ENCODE measurements around the gene SALL2.

SALL2 gene

DNA sequence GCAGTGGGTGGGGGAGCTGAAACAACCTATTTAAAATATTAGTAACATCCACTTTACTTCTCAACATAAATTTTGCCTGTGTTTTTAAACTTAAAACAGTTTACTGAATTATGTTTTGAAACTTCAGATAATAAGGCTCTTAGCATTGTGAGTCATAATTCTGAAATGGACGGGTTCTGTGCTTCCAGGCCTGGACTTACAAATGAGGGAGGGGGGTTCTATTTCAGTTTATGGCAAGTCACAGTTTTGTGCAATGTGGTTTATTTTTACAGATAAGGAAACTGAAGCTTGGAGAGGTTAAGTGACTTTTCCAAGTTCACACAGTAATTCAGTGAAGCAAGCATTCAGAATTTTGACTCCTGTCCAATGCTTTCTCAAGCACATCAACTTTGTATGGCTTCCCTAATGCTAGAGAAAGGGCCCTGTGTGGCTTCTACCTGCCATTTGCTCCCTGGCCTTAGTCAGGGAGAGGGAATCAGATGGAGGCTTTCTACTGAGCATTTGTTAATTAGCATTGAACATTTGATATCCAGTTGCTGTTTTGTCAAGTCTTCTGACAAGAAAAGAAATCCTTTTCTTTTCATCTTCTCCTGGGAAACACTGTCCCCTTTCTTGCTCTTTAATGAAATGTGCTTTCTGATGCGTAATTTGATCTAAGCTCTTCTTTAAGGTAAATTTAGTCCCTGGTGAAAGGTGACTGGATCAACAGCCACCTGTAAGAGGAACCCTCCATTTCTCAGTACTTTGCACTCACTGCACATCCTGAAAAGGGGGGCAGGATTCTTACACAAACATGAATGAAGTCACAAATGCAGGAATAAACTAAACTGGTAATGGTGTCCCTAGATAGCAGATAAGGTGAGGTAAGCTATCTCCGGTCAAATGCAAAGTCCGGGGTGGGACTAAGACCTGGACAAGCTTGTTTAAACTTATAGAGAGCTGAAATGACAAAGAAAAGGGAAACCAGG is 2.5 kb upstream of the SALL2 start:
- no peak for DNase-seq (ENCODE audit: low read depth in 2 of 2)

DNA sequence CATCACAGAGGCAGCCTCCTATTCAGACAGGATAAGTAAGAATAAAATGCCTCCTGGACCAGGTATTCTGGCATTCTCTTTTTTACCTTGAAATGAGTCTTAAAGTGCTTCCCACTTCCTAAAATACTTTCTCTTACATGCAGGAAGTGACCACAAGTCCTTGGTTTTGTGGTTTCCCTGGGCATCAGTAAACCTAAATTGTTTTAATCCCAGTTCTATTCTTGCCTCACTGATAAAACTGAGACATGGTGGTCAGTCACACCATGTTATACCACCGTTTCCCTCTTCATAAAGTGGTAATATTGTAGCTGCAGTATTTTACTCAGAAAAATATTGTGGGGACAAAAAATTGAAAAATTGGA is 1.2 kb upstream of the SALL2 start:
- no peak for DNase-seq (ENCODE audit: low read depth in 2 of 2)

DNA sequence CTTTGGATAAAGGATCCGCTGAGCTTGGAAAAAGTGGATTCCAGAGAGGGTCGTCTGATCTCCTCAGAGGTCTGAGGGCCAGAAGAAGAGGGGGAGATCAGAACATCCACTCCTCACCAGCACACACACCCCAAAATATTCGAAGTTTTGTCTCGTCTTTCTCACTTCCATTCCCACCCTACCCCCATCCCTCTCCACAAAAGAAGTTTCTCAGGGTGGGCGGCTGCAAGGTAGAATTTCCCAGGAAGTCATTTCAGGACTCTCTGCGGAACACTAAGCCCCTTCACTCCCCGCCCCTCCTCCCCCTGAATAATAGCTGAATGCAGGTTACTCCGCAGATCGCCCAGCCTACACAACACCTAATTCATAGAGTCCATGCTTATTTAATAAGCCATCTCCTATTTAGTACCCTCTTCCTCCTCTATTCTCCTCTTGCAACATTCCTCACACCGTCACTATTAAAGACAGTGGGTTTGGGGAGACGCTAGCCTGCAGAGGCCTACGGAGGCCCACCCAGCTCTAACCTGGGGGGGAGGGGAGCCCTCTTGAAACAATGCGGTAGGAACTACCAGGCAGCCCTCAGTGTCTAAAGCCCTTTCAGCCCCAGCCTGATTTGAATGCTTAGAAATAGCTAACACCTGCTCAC is 649 bp upstream of the SALL2 start:
- no peak for DNase-seq (ENCODE audit: low read depth in 2 of 2)

DNA sequence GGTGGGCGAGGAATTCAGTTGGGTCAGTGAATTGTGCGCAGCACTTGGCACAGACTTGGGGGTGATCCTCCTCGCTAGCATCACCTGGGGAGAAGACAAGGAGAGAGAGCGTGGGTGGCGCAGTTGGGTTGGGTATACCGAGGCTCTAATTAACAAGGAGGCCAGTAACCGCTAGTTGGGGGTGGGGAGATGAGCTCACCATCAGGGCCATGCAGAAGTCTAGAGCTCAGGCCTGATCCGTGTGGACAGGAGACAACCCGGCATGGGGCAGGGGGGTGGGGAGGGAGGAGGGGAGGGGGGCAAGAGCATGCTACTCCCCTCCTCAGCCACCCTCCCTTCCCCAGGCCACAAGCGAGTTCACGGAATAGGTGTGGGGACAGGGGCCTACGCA is 580 bp downstream of the SALL2 start:
- no peak for DNase-seq (ENCODE audit: low read depth in 2 of 2)

DNA sequence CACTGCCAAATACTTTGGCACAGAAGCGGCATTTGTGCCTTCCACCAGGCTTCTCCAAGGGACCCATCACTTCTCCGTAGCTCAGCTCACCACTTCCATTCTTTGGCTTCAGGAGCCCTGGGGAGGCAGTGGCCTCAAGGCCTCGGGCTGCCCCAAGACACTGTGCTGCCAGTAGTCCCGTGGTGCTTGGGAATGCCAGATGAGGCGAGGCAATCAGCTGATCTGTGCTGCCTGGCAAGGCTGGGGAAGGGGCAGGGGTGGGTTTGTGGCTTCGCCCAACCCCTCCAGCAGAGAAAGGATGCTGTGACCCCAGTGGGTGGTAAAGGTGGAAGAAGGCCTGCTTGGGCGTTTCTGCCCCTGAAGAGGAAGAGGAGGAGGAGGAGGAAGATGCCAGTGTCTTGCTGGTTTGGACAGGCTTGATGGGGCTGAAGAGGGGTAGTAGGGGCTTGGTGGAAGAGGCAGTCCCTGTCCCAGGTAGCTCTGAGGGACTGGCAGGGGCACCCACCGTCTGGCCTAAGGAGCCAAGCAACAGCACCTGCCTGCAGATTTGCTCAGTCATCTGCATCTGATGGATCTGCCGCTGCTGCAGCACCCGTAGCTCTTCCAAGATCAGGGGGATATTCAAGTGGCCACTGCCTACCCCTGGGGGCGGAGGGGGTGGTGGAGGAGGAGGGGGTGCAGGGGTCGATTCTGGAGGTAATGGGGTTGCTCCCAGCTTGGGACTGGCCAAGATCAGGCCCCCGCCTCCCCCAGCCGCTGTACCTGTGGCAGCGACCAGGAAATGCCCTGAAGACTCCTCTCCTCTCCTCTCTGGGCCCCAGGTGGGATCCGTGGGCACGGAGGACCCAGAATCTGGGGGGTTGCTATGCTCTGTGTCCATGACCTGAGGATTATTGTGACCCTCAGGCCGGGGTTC is 1.3 kb downstream of the SALL2 start:
- DNase-seq (ENCODE audit: low read depth in 2 of 2): no peak

DNA sequence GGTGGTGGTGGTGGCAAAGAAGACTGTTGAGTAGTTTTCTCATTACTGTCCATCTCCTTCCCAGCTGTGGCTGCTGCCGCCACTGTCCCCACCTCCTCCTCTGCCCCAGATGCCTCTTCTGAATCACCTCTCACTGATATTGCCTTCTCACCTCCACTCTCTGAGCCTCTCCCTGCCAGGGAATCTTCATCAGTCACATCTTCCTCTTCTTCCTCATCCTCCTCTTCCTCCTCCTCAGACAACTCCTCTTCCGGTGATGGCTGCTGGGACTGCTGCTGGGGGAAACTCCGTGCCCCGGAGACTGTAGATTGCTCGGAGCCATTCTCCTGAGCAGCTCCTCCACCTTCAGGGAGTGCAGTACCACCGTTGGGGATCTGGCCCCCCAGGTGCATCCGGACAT is 2.9 kb downstream of the SALL2 start:
- DNase-seq (ENCODE audit: low read depth in 2 of 2): no peak

DNA sequence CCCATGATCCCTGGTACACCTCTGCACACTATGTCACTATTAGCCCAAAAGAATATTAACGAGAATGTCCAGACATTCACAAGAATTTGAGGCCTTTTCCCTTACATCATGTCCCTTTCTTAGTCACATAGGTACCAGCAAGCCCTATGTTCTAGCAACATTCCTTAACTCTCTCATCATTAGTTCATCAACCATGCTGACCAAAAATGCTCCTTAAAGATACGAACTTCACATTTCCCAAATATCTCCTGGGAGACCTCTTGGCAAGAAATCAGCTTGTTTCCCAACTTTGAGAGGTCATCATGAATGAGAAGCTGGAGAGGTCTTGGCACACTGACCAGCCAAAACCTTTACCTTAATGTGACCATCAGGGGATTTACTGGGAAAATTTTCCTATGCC is 4.6 kb downstream of the SALL2 start:
- no peak for DNase-seq (ENCODE audit: low read depth in 2 of 2)

DNA sequence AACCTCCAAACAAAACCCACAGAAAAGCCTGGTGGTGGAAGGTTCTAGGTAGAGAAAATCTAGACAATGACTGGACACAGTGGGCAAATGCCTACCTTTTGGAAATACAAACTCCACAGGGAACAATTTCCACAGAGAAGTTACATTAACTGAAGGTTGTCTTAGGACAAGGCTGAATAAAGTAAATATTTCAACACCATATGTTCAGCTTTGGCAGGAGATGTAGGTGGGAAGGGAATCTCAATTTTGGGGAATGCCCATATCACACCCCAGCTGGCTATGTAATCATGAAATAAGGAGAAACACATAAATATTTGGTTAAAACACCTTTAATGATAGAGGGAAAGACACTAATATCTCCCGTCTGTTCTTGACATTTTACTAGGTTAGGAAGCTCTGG is 5.4 kb downstream of the SALL2 start:
- no peak for DNase-seq (ENCODE audit: low read depth in 2 of 2)

DNA sequence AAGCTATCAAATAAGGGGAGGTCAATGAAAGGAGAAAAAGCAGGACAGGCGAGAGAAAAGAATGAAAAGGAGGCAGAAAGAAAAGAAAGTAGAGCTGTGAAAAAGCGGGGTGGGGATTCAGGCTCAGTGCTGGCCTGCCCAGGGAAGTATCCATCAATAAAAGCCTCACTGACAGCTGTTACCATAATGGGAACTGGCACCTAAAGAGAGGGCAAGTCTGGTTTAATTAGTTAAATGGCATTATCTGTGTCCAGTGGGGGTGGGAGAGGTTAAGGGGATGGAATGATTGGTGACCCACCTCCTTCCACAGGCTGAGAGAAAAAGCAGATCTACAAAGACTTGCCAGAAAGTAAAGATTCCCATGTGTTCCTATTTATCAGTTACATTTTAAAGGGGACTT is 7.4 kb downstream of the SALL2 start:
- no peak for DNase-seq (ENCODE audit: low read depth in 2 of 2)

DNA sequence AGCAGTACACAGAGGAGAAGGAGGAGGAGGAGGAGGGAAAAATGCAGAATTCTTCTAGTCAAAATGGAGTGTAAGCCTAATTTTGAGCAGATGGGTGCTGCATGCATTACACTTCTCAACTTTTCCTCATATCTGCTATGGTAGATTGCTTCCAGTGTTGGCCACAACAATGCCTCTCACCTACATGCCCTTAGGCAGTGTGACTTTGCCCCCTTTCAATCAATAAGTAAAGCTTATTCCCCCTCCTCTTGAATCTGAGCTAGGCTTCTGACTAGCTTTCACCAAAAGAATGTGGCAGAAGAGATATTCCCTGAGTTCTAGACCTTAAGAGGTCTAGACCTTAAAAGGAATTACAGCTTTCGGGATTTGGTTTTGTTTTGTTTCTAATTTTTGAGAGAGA is 11.8 kb downstream of the SALL2 start:
- DNase-seq (ENCODE audit: low read depth in 2 of 2): no peak

DNA sequence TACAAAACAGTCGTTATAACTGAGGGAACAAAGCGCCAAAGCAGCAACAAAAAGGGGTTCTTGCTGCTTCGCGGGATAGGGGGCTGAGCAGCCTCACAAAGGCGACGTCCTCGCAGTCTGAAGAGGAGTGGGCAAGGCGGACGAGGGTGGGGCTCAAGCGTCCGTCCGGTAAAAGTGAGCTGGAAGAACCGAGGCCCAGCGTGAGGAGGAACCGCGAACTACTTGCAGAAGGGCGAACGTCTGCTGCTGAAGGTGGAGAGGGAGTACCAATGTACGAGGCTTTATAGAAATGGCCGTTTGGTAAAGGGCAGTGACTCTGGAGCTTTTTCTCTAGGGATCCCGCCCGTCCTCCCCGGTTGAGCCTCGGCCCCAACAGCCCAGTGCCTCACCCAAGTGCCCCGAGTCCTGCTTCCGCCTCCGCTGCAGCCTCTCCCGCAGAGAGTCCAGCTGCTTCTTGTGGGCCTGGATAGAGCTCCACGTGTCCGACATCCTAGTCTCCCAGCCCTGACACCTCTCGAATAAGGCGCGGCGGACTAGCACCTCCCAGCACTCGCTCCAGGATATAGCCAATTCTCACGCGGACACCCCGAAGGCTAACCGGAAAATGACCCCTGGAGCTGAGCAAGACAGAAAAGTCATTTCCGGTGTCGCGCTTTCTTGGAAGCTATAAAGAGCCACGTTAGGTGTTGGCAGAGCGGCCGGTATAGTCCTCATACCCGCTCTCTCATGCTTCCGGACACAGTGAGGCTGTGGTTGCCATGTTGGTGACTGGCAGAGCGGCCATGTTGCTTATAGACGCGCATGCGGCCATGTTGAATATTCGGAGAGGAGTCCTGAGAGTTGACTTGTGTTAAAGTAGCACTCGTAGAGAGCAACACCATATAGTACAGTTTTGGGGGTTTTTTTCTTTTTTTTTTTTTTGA is 15.2 kb downstream of the SALL2 start, which contains the start of gene METTL3:
Gene METTL3 (minus strand): TSS at position 606 of the 923 bp plus-strand sequence. CDS start 117 bp downstream, at position 489.
- DNase-seq (ENCODE audit: low read depth in 2 of 2): peak; percentile 80 to 87

DNA sequence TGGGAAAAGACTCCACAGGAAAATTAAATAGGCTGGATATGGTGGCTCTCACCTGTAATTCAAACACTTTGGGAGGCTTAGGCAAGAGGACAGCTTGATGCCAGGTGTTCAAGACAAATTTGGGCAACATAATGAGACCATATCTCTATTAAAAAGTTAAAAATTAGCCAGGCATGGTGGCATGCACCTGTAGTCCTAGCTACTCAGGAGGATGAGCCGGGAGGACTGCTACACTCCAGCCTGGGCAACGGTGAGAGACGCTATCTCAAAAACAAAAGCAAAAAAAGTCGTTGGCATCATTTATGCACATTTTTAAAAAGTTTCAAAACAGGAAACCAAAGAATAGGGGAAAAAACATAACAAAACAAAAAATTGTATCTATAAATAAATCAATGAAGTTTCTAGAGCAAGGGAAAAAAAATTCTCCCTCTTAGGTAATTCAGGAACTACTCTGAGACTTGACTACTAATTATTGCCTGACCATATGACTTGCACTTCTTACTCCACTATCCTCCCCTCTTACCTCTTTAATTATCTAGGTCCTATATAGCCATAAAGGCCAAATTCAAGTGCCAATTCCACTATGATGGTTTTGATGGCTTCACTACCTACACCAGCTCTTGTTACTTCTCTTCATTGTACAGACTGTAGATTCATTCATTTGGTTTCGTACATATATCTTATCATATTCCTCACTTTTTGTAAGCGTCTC is 16.6 kb downstream of the SALL2 start:
- DNase-seq (ENCODE audit: low read depth in 2 of 2): no peak

DNA sequence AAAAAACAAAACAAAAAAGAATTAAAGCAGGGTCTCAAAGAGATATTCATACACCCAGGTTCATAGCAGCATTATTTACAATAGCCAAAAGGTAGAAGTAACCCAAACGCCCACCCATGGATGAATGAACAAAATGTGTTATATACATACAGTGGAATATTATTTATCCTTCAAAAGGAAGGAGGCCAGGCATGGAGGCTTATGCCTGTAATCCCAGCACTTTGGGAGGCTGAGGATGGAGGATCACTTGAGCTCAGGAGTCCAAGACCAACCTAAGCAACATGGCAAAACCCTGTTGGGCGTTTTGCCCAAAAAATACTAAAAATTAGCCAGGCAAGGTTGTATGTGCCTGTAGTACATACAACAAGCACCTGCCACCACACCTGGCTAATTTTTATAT is 19.6 kb downstream of the SALL2 start:
- no peak for DNase-seq (ENCODE audit: low read depth in 2 of 2)

DNA sequence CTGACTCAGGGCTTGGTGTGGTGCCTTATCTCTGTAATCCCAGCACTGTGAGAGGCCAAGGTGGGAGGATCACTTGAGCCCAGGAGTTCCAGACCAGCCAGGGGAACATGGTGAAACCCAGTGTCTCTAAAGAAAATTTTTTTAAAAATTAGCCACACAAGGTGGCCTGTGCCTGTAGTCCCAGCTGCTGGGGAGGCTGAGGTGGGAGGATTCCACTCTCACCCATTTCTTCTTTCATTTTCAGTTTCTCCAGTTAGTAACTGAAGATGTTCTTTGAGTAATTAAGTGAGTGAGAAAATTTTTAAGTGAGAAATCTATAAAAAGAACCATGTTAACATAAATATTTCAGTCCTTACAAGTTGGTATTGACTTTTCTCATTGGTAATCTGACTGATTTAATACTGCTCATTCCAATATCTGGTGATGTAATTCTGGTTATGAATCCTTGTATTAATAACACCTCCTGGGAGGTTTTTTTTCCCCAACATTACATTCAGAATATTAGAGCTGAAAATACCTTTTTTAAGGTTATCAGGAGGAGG is 21.1 kb downstream of the SALL2 start:
- no peak for DNase-seq (ENCODE audit: low read depth in 2 of 2)

DNA sequence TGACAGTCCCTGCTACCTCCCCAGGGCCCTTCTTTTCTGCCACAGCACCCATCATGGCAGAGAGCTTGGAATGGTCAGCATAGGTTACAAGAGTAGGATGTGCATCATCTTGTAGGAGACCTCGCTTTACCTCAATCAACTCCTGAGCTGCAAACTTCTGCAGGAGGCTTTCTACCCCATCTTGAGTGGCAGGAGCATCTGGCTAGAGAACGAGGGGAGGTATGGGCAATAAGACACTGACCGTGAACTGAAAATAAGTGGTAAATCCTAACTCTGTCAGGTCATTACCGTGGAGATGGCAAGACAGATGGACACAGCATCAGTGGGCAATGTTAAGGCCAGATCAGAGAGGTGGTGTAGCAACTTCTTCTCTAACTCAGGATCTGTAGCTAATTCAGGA is 22.8 kb downstream of the SALL2 start:
- no peak for DNase-seq (ENCODE audit: low read depth in 2 of 2)

DNA sequence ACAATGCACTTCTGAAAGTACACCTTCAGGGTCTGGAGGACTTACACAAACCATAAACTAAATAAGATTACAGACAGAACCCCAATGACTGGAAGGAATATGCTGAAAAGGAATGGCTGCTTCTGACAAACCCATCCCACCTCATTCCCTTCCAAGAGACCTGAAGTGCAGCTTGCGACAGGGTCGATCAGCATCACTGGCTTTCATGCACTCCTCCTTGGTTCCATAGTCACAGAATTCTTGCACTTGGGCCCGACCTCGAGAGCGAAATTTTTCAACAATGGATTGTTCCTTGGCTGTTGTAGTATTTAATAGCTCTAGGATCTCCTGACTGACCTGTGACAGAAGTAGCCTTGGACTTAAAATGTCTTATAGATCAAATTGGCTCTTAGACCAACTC is 24.6 kb downstream of the SALL2 start:
- no peak for DNase-seq (ENCODE audit: low read depth in 2 of 2)

DNA sequence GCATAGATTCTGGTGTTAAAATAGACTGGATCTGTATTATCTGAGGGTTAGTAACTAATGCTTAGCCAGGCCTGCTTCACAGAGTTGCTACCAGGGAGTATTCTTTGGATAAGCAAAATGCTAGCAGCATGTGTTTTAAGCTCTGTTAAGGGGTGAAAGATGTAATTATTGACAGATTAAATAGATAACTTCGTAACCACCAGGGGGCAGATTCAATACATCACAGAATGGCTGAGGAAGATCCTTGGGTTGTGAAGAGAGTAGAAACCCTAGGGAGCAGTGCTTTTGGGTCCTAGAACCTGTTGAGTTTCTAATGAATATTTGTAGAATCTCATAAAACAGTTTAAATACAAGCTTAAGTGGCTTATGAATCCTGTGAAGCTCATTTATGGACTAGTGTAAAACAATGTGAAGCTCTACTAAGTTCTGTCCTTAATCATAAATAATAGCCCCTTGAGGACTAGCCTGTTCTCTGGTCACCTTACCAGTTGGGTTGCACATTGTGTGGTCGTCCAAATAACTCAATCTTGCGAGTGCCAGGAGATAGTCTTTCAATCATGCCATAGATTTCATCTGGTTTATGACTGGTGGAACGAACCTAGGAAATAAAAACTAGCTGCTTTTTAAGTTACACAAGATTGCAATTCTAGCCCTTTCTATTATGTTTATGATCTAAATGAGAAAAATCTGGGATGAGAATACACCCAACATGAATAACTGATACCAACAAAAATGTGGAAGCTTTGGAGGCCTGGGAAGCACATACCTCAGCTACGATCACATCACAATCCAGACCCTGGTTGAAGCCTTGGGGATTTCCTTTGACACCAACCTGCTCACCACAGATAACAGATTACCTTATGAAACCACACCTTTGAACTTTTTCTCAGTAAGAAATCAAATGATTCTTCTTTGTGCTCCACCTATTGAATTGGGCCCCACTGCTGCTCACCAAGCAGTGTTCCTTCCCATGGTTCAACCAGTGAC is 27.3 kb downstream of the SALL2 start:
- DNase-seq (ENCODE audit: low read depth in 2 of 2): no peak

DNA sequence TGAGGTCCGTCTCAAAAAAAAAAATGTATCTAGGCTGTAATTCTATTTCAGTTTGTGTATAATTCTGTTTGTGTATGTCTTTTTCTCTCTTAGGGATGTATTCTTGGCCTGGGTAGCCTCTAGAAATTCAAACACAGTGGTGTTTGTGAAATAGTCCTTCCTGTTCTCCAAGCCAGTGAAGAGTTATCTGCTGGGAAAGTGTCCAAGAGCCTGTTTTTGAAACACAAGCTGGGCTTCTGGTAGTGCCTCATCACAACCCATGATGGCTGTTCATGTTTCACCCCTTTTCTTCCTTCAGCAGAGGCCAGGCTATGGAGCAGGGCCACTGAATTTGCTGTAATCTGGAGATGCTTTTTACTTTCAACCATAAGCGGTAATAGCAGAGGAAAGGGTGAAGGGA is 29.7 kb downstream of the SALL2 start:
- DNase-seq (ENCODE audit: low read depth in 2 of 2): no peak
